ENCODE results near the gene STX5. TPM values are rescaled to one million over a fixed set of nuclear protein-coding genes. Genes with fewer than 3 reads are reported as not detected.

STX5 gene
- total and polyA plus RNA-seq, 9 of the 15 experiments (the other 6 are each of a cell fraction or from before 2014, with no cell fraction given), result 2.8 to 28.6 (median 23.7) TPM

DNA sequence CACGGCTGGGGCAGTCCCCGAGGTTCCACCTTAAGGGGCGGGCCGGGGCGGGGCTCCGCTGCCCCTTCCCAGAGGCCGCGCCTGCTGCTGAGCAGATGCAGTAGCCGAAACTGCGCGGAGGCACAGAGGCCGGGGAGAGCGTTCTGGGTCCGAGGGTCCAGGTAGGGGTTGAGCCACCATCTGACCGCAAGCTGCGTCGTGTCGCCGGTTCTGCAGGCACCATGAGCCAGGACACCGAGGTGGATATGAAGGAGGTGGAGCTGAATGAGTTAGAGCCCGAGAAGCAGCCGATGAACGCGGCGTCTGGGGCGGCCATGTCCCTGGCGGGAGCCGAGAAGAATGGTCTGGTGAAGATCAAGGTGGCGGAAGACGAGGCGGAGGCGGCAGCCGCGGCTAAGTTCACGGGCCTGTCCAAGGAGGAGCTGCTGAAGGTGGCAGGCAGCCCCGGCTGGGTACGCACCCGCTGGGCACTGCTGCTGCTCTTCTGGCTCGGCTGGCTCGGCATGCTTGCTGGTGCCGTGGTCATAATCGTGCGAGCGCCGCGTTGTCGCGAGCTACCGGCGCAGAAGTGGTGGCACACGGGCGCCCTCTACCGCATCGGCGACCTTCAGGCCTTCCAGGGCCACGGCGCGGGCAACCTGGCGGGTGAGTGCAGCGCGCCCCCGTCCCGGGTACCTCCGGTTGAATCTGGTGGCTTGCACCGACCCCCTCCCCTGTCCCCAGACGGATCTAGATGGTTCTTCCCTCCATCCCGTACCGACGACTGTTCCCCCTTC is 49.1 kb upstream of the STX5 start, which contains the start of gene SLC3A2 (continued):
- TF ChIP-seq KAT7 (CRISPR knock-in tag; IDR thresholded peaks at IDR 0.05; ENCODE audit: borderline replicate concordance) (peak; percentile 44), ZNF384 (IDR thresholded peaks at IDR 0.05; ENCODE audit: low read depth, low read length) (no peak), PHB (CRISPR knock-in tag; IDR thresholded peaks at IDR 0.05) (peak; percentile 97), PHF20 (IDR thresholded peaks at IDR 0.05; ENCODE audit: partially characterized antibody) (no peak), HDGF (IDR thresholded peaks at IDR 0.05) (0 out of 2 replicates have a peak, but pooled peaks have one; percentile 22), ZBTB40 (IDR thresholded peaks at IDR 0.05) (0 out of 2 replicates have a peak, but pooled peaks have one; percentile 46), ZBTB40 (CRISPR knock-in tag; IDR thresholded peaks at IDR 0.05) (no peak), TAF7 (tag; IDR thresholded peaks at IDR 0.05) (peak; percentile 93), LCOR (CRISPR knock-in tag; IDR thresholded peaks at IDR 0.05) (peak; percentile 43; the same call in 1 of the 2 replicates), HDAC2 (IDR thresholded peaks at IDR 0.05) (no peak; the same call in 1 of the 2 replicates), KHSRP (IDR thresholded peaks at IDR 0.05) (no peak), RBFOX2 (IDR thresholded peaks at IDR 0.05; ENCODE audit: low read depth, low read length) (peak; percentile 99), LARP7 (IDR thresholded peaks at IDR 0.05) (peak; percentile 86; the same call in 1 of the 2 replicates), SOX6 (IDR thresholded peaks at IDR 0.05) (no peak), POLR2G (IDR thresholded peaks at IDR 0.05; ENCODE audit: low read depth, low read length) (peak; percentile 98), TBP (optimal IDR thresholded peaks at IDR 0.05; ENCODE audit: low read depth, low read length) (peak; percentile 94), CEBPB (tag; IDR thresholded peaks at IDR 0.05) (no peak), GTF2F1 (IDR thresholded peaks at IDR 0.05; ENCODE audit: low read depth, low read length) (no peak), CTBP1 (IDR thresholded peaks at IDR 0.05; ENCODE audit: borderline replicate concordance) (peak; percentile 70)
- TF ChIP-seq, protein P1, sequence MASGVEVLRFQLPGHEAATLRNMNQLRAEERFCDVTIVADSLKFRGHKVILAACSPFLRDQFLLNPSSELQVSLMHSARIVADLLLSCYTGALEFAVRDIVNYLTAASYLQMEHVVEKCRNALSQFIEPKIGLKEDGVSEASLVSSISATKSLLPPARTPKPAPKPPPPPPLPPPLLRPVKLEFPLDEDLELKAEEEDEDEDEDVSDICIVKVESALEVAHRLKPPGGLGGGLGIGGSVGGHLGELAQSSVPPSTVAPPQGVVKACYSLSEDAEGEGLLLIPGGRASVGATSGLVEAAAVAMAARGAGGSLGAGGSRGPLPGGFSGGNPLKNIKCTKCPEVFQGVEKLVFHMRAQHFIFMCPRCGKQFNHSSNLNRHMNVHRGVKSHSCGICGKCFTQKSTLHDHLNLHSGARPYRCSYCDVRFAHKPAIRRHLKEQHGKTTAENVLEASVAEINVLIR (CRISPR knock-in tag; IDR thresholded peaks at IDR 0.05), result peak; percentile 46; the same call in 1 of the 2 replicates

Measured in K562 (cell line).